ENCODE data around the gene NAA15.
"Not testable (repeated sequence)": the region's sequence is repeated elsewhere in the genome, so short reads cannot be mapped to it uniquely, and the experiment has no call there.

NAA15 gene

GRCh38 chr4:139458543-139458942, 157.2 kb downstream of the NAA15 start:
- no peak for DNase-seq (ENCODE audit: insufficient read length)
- FAIRE-seq, result no peak
- TF ChIP-seq POLR2A (IDR thresholded peaks at IDR 0.05; ENCODE audit: low read depth, low read length), result no peak
- no peak for TF ChIP-seq POLR2AphosphoS5 (IDR thresholded peaks at IDR 0.05; ENCODE audit: low read depth, low read length)
- TF ChIP-seq TAF1 (IDR thresholded peaks at IDR 0.05; ENCODE audit: borderline replicate concordance, low read depth, low read length), result no peak

DNA sequence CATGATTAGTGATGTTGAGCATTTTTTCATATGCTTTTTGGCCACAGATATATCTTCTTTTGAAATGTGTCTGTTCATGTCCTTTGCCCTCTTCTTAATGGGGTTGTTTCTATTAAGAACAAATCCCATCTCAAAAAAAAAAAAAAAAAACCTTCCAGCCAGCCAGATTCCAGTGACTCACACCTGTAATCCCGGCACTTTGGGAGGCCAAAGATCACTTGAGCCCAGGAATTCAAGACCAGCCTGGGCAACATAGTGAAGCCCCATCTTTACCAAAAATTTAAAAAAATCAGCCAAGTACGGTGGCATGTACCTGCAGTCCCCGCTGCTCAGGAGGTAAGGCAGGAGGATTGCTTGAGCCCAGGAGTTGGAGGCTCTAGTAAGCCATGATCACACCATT, 157.7 kb downstream of the NAA15 start:
- no peak for TF ChIP-seq POLR2A (IDR thresholded peaks at IDR 0.05; ENCODE audit: low read depth, low read length)
- no peak for FAIRE-seq
- DNase-seq (ENCODE audit: insufficient read length), result no peak

GRCh38 chr4:139460565-139460964, 159.3 kb downstream of the NAA15 start:
- FAIRE-seq (no peak), DNase-seq (ENCODE audit: insufficient read length) (no peak)
- no peak for TF ChIP-seq POLR2A (IDR thresholded peaks at IDR 0.05; ENCODE audit: low read depth, low read length)
- TF ChIP-seq POLR2AphosphoS5 (IDR thresholded peaks at IDR 0.05; ENCODE audit: low read depth, low read length), result no peak
- TF ChIP-seq TAF1 (IDR thresholded peaks at IDR 0.05; ENCODE audit: borderline replicate concordance, low read depth, low read length), result no peak

DNA sequence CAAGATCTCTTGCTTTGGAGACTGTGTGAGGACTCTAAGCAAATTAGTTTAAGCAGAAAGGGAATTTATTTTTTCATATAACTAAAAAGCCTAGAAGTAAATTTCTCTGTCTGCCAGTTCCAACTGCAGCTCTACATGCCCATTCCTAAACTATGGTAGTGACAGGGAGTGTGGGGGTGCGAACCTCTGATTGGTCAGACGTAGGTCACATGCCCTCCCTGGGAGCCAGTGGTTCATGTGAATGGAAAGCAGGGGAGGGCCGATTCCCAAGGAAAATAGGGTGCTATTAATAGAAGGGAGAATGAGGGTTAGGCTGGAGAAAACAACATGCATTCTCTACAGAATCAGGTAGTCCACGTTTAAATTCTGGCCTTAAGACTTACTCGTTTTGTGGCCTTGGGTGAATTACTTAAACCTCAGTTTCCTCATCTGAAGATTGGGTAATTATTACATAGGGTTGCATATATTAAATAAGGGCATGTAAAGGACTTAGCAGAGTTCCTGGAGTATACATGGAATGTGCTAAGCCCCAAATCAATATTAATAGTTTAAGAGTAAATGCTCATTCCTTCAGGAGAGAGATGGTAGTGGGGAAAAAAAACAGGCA, 159.8 kb downstream of the NAA15 start:
- DNase-seq (ENCODE audit: insufficient read length), result no peak
- TF ChIP-seq POLR2AphosphoS5 (IDR thresholded peaks at IDR 0.05; ENCODE audit: low read depth, low read length), result no peak
- no peak for TF ChIP-seq TAF1 (IDR thresholded peaks at IDR 0.05; ENCODE audit: borderline replicate concordance, low read depth, low read length)
- TF ChIP-seq POLR2A (IDR thresholded peaks at IDR 0.05; ENCODE audit: low read depth, low read length), result no peak
- FAIRE-seq, result no peak

GRCh38 chr4:139464512-139464911, 163.2 kb downstream of the NAA15 start:
- not testable (repeated sequence) for DNase-seq (ENCODE audit: insufficient read length); FAIRE-seq

GRCh38 chr4:139465922-139466321, 164.6 kb downstream of the NAA15 start:
- FAIRE-seq, result no peak

GRCh38 chr4:139468756-139469155, 167.5 kb downstream of the NAA15 start:
- not testable (repeated sequence) for DNase-seq (ENCODE audit: insufficient read length); FAIRE-seq

More at GRCh38 chr4:139465922-139466321, 164.6 kb downstream of the NAA15 start:
- no peak for DNase-seq (ENCODE audit: insufficient read length)
- TF ChIP-seq TAF1 (IDR thresholded peaks at IDR 0.05; ENCODE audit: borderline replicate concordance, low read depth, low read length) (no peak), POLR2AphosphoS5 (IDR thresholded peaks at IDR 0.05; ENCODE audit: low read depth, low read length) (no peak), POLR2A (IDR thresholded peaks at IDR 0.05; ENCODE audit: low read depth, low read length) (no peak)

- FAIRE-seq (no peak), DNase-seq (ENCODE audit: insufficient read length) (no peak)
- no peak for TF ChIP-seq POLR2AphosphoS5 (IDR thresholded peaks at IDR 0.05; ENCODE audit: low read depth, low read length)
- no peak for TF ChIP-seq TAF1 (IDR thresholded peaks at IDR 0.05; ENCODE audit: borderline replicate concordance, low read depth, low read length)
- no peak for TF ChIP-seq POLR2A (IDR thresholded peaks at IDR 0.05; ENCODE audit: low read depth, low read length)
Measured at GRCh38 chr4:139469216-139469615, 167.9 kb downstream of the NAA15 start.
